Renal cortex interstitium (tissue), 11 donors: ENCODE measurements around the gene COIL. TPM values are rescaled to one million over a fixed set of nuclear protein-coding genes. Genes with fewer than 3 reads are reported as not detected.

ENCODE experiments used
- DNase-seq, 11 donors: peaks; one replicate each; pipeline ENCODE4 v3.0.0-alpha.2; 2013; ENCODE audit warnings: low read depth in 9 of 11, low spot score in 4 of 11; ENCODE audit errors: extremely low read depth in 1 of 11
- polyA plus RNA-seq, 3 donors: library from polyadenylated mRNA; unstranded; fragments of 120-200 nt; gene quantifications; one replicate each; pipeline ENCODE4 v1.2.1, GENCODE V29; 2013; ENCODE audit not compliant: insufficient read length in 3 of 3

COIL gene
- polyA plus RNA-seq, 3 donors, result 28.9 to 33.4 (median 29.2) TPM

DNA sequence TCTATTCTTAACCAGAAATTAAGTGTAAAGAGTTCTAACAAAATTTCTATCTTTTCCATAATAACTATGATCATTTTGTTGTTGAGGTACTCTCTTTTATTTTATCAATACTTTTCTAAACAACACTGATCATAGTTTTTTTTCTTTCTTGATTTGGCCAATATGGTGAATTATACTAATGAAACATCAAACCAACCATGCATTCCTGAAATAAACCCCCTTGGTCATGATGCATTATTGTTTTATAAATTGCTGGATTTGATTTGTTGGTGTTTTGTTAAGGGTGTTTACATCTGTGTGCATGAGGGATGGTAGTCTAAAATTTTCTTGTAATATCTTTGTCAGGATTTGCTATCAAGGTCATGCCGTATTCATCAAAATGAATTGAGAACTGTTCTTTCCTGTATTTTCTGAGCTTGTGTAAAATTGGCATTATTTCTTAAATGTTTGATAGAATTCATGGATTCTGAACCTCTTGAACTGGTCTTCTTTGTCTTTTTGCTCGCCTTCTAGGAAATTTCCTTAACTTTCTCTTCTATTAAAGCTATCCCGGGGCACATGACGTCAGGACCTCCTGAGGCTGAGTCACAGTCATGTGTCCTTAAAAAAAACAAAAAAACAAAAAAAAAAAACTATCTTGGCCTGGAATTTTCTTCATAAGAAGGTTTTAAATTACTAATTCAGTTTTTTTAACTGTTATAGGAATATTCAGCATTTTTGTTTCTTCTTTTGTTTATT lies 43.1 kb downstream of the COIL start:
- no peak for DNase-seq

DNA sequence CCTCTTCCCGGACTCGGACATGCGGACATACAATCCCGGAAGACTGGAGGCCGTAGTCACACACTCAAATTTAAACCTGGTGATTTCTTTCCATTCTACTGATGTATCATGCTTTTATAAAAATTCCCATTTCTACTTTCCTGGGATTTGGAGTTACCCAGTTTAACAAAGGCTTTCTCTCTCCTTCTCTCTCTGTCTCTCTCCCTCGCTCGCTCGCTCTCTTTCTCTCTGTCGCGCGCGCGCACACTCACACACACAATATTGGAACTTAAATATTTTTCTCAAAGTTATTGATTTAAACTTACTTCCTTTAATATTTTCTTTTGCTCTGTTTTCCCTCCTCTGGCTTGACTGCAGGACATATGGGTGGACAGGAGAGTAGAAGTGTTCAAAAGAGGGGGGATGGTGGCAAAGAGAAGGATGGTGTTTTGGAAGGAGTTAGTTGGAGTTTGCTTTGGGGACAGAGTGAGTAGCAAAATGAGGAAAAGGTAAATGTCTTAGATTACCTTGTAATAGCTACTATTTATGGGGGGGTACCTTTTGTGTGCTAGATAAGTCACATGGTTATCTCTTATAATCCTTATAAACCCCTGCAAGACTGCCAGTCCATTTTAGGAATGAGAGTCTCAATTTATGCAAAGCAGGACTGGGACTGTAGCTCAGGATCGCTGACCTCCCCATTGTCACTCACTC lies 46.1 kb downstream of the COIL start:
- DNase-seq, result no peak

- peak; percentile 36 to 84 (median 71) for DNase-seq
Observed at GRCh38 chr17:56913867-56914580, 46.8 kb downstream of the COIL start, which contains the start of gene TRIM25. Gene TRIM25, minus strand, starts transcription at chr17:56914049. Its CDS starts 61 bp downstream, at chr17:56913988.

- peak in 1 of 11 donors; percentile 7 for DNase-seq
Observed at GRCh38 chr17:56913353-56913866, 47.4 kb downstream of the COIL start.

GRCh38 chr17:56913000-56913311 lies 47.9 kb downstream of the COIL start:
- no peak for DNase-seq

- DNase-seq, result no peak
Observed at GRCh38 chr17:56912105-56912999, 48.5 kb downstream of the COIL start.

DNA sequence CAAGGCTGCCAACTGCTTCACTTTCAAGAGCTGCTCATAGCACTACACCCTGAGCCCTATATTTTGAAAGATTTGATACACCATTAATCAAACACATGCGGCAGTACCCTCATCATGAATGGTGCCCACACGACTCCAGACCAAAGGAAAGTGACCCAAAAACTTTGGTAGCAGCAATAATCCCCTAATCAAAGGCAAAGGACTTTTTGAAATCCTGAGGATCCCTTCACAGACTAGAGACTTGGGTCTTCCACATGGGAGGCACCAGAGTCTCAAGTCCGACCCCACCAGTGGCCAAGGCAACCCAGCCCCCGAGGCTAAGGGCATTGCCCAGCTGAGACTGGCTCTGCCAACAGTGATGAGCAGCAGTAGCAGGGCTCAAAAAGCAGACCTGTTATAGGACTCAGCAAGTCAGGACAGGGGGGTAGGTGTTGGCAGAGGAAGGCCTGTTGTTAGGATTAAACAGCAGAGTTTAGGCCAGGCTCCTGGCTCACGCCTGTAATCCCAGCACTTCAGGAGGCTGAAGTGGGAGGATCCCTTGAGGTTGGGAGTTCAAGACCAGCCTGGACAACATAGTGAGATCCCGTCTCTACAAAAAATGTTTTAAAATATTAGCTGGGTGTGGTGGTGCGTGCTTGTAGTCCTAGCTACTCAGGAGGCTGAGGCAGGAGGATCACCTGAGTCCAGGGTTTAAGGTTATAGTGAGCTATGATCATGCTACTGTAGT lies 50.2 kb downstream of the COIL start:
- no peak for DNase-seq

- no peak for DNase-seq
Observed at GRCh38 chr17:56909742-56910508, 50.9 kb downstream of the COIL start.

GRCh38 chr17:56908001-56908542 lies 52.8 kb downstream of the COIL start:
- no peak for DNase-seq

DNA sequence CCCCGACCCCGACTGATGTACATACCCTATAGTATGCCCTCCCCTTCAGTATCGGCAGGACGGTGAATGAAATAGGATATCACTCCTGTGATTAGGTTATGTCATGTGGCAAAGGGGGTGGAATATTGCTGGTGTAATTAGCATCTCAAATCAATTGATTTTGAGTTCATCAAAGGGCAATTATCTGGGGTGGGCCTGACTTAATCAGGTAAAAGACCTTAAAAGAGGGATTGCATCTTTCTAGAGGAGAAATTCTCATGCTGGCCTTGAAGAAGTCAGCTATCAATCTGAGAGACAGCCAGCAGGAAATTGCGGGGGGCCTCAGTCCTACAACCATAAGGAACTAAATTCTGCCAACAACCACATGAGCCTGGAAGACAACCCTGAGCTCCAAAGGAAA lies 57.3 kb downstream of the COIL start:
- no peak for DNase-seq

GRCh38 chr17:56902348-56902747 lies 58.5 kb downstream of the COIL start:
- DNase-seq, result no peak

DNA sequence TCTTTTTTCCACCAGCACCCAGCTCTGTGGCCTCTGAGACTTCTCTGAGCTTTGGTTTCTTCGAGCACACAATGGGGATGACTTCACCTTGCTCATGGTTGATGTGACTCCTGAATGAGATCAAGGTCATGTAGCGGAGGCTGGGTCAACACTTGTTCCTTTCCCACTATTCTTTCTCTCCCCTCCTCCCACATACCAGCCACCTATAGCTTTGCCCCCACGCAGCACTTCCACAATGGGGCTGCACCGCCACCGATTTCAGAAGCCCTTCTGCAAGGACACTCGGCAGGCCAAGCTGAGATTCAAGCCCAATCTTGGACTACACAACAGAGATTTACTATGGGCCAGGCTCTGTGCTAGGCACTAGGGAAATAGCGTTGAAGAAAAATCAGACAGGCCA lies 61.4 kb downstream of the COIL start:
- no peak for DNase-seq

GRCh38 chr17:56898874-56899273 lies 62.0 kb downstream of the COIL start:
- DNase-seq, result no peak

GRCh38 chr17:56897646-56898424 lies 63.0 kb downstream of the COIL start:
- DNase-seq, result no peak

DNA sequence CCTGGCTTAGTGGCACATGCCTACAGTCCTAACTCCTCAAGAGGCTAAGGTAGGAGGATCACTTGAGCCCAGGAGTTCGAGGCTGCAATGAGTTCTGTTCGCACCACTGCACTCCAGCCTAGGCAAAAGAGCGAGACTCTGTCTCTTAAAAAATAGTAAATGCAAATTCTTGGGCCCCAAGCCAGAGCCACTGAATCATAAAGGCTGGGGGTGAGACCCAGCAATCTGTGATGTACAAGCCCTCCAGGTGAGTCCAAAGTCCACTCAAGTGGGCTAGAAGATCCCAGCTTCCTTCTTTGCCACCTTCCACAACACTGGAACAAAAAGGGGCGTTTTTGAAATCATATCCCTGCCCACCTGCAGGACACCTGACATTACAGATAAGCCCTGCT lies 63.9 kb downstream of the COIL start:
- no peak for DNase-seq

DNA sequence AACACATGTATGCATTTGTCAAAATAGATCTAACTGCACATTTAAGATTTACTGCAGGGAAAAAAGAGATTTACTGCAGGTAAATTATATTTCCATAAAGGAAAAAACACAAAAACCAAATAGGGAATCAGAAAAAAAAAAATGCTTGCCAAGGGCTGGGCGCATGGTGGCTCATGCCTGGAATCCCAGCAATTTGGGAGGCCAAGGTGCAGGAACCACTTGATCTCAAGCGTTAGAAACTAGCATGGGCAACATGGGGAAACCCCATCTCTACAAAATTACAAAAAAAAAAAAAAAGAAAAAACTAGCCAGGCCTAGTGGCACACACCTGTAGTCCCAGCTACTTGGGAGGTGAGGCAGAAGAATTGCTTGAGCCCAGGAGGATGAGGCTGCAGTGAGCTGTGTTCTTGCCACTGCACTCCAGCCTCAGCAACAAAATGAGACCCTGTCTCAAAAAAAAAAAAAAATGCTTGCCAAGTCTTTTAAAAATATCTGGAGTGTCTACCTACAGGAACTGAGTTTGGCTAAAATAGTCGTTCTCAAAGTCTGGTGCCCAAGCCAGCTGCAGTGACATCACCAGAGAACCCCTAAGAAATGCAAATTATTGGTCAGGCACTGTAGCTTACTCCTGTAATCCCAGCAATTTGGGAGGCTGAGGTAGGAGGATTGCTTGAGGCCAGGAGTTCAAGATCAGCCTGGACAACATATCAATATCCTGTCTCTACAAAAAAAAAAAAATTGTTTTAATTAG lies 64.5 kb downstream of the COIL start:
- no peak for DNase-seq
